Stimulated activated CD4-positive, alpha-beta T cell treated with anti-CD3 and anti-CD28 coated beads, Interleukin-1b, Interleukin-23, amount 100 ng/mL, for 4 hours (primary cell): Measurements from ENCODE around the gene PRR22.
"Not testable (repeated sequence)": the region's sequence is repeated elsewhere in the genome, so short reads cannot be mapped to it uniquely, and the experiment has no call there.

Source experiments
- DNase-seq, 2 donors: peaks; one replicate each; pipeline ENCODE4 v3.0.0-alpha.2; 2020; ENCODE audit warnings: low read depth in 2 of 2

PRR22 gene

GRCh38 chr19:5790559-5791520, 6.3 kb upstream of the PRR22 start, which contains the start of gene DUS3L:
Gene DUS3L, minus strand, starts transcription at chr19:5791163. Its CDS starts 22 bp downstream, at chr19:5791141.
- DNase-seq: peak; percentile 93 to 94

DNA sequence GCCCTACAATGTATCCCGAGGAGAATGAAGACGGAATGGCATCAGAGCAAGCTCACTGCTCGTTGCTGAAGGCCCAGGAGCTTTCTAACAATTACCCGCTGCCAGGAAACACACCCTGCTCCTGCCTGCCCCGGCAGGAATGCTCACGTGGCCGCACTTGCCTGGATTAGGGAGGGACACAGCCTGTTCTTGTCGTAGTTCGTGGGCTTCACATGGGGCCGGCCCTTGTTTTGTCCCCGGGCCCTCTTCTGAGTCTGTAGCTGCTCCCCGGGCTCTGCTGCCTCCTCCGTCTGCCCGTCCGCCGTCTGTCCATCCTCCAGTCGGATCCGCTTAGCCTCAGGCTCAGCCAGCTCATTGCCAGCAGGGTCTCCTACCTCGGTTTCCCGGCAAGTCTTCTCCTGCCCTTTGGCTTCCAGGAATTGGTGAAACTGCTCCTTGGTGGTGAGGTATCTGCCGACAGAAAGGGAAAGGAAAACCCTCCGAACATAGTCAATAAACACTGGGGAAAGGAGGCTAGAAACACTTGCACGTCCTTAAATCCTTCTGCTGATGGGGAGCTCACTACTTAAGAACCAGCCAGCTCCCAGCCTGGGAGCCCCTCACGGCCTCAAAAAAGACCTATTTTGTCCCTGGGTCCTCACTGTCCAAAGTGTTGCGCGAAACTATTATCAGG, 5.5 kb upstream of the PRR22 start:
- no peak for DNase-seq

DNA sequence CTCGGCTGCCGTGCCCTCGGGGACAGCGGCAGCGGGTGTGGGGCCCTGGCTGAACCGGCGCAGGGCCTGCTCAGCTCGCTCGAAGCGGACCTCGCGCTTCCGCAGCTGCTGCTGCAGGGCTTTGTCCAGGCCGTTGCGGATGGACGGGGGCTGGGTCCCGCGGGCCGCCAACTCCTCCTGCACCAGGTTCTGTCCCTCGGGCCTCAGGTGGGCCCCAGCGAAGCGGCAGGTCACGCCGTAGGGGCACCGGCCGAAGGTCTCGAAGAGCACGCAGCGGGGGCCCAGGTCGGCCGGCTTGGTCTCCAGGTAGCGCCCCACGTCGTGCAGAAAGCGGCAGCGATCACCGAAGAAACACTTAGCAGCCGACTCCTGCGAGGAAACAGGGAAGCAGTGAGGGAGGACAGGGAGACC, 4.8 kb upstream of the PRR22 start:
- no peak for DNase-seq

DNA sequence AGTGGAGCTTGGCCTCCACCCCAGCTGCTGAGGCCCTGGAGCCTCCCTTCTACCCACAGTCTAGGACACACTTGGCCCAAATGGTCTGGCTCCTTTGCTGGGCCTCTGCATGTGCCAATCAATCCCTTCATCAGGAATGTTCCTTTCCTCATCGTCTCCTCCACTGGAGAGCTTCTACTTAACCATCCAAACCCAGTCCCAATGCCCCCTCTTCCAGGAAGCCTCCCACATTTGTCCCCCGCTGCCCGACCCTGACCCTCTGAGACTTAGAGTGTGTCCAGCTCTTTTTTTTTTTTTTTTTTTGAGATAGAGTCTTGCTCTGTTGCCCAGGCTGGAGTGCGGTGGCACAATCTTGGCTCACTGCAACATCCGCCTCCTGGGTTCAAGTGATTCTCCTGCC, 3.9 kb upstream of the PRR22 start:
- no peak for DNase-seq

- no peak for DNase-seq
Measured at GRCh38 chr19:5787409-5788182, 3.0 kb upstream of the PRR22 start.

DNA sequence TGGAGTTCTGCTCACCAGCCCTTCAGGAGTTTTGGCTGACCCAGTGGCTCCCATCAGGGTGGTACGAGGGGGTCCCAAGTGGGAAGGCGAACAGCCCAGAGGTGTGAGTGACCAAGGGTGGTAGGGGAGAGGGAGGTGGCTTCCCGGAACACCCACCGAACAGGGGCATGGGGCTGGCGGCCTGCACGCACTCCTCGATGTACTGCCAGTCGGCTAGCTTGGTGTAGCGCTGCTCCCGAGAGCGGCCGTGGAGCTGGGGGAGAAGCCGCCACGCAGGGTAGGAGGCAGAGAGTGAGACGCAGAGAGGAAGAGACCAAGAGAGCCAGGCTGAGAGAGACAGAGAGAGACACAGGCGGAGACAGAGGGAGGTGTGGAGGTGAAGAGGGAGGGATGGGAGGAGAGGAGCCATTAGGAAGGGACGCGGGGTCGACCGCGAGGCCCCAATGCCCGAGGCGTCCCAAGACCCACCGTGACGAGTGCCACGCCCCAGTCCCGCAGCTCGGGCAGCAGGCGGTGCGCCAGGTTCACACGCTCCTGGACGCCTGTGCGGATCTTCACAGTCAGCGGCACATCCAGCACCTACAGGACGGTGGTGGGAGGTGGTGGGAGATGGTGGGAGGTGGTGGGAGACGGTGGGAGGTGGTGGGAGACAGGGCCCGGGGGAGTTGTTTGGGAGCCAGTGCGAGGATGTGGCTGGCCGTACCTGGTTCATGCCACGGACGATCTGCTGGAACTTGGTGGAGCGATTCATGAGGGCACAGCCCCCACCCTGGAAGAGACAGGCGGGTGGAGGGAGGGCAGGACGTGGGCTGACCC, 2.3 kb upstream of the PRR22 start:
- DNase-seq: no peak

DNA sequence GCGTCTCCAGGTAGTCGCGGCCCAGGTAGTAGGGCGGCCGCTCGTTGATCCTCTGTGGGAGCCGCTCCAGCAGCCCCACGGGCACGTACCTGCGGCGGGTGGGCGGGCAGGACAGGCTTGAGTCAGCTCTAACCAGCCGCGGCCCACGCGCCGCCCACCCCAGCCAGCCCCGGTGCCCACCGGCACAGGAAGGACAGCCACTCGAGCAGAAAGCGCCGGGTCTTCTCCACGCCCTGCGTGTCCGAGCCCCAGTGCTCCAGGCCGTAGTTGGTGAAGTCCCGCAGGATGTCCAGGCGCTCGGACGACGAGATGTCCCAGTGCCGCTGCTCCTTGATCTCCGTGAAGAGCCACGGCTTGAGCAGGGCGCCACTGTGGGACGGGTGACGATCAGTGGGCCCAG, 877 bp upstream of the PRR22 start:
- DNase-seq: no peak

- DNase-seq: no peak
Measured at GRCh38 chr19:5782945-5783919, 1.3 kb downstream of the PRR22 start.

GRCh38 chr19:5782322-5782721, 2.2 kb downstream of the PRR22 start:
- DNase-seq: no peak

DNA sequence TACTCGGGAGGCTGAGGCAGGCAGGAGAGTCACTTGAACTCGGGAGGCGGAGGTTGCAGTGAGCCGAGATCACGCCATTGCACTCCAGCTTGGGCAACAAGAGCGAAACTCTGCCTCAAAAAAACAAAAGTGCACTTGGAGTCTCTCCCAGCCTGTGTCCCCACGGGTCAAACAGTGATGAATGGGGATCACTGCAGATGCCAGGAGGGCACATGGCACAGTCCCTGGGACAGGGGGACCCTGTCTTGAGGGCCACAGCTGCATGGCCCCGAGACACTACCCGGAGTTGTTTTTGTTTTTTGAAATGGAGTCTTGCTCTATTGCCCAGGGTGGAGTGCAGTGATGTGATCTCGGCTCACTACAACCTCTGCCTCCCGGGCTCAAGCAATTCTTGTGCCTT, 3.6 kb downstream of the PRR22 start:
- not testable (repeated sequence) for DNase-seq

- no peak for DNase-seq
Measured at GRCh38 chr19:5778402-5778801, 6.1 kb downstream of the PRR22 start.

GRCh38 chr19:5775668-5776309, 8.8 kb downstream of the PRR22 start:
- no peak for DNase-seq

DNA sequence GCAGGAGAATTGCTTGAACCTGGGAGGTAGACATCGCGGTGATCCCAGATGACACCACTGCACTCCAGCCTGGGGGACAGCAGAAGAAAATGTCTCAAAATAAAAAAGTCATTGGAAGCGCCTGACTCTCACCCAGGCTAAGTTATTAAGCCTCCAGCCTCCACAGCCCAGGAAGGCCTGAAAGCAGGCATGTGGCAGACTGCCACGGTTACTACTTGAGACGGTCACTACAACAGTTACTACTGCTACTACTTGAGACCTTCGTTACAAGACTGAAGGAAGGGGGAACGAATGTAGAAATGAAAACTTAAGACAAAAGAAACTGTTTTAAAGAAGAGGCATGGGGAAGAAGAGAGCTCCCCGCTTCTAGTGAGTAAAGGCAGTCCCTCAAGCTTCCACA, 9.6 kb downstream of the PRR22 start:
- DNase-seq: no peak

- DNase-seq: no peak
Measured at GRCh38 chr19:5773276-5773675, 11.3 kb downstream of the PRR22 start.

DNA sequence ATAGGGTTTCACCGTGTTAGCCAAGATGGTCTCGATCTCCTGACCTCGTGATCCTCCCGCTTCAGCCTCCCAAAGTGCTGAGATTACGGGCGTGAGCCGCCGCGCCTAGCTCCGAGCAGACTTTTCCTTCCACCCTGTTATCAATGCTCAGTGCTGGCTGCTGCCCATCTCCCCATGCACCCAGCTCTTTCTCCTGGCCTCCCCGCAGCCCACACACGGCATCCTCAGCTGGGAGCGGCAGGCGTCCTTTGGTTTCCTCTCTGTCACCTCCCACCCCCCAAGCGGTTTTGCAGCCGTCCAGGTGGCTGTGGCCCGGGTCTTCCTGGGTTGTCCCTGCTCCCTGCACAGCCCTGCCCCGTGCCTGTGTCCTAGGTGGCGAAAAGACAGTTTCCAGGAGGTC, 12.1 kb downstream of the PRR22 start:
- DNase-seq: no peak

DNA sequence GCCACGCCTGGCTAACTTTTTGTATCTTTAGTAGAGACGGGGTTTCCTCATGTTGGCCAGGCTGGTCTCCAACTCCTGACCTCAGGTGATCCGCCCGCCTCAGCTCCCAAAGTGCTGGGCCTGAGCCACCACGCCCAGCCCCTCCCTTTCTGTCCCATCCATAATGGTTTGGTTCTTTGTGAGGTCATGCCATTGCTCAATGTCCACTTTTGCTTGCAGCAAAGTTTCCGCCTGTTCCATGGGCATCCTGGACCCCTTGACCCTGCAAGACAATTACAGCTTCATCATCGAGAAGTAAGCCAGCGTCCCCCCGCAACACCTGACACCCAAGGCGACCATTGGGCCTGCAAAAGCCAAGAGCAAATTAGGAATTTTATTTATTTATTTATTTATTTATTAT, 16.6 kb downstream of the PRR22 start:
- DNase-seq: no peak

- no peak for DNase-seq
Measured at GRCh38 chr19:5765220-5765619, 19.3 kb downstream of the PRR22 start.

GRCh38 chr19:5762608-5763217, 21.8 kb downstream of the PRR22 start:
- no peak for DNase-seq

DNA sequence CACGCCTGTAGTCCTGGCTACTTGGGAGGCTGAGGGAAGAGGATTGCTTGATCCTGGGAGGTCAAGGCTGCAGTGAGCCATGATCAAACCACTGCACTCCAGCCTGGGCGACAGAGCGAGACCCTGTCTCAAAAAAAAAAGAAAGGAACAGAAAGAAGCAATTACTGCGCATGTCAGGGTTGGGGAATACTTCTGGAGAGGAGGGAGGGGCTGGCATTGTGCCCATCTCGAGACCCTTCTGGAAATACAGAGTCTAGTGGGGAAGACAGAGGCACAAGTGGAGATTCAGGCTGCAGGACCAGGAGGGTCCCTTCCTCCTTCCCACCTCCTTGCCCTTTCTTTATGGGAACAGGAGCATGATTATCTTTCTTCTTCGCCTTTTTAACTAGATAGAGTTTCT, 30.8 kb downstream of the PRR22 start:
- DNase-seq: no peak
